A549 (cell line): ENCODE results near the gene CPSF4. TPM values are rescaled to one million over a fixed set of nuclear protein-coding genes. Genes with fewer than 3 reads are reported as not detected.

ENCODE experiments used
- ATAC-seq, 2 experiments: fragments of 200-7000 bp in 1 of 2; fragments of >200 bp in 1 of 2; cut with Nextera tagmentation in 1 of 2; cut with Tn5 transposase in 1 of 2; 3 replicates each; pipeline versions ENCODE4 v1.8.0 to v1.9.1; 2018 to 2020; ENCODE audit warnings: mild to moderate bottlenecking in 1 of 2, moderate library complexity in 1 of 2
- CTCF ChIA-PET: fragments of 300-600 bp; sonication (Branson Sonifier 250); formaldehyde crosslinking; extraction: SDS; loops from one replicate; lab custom pipeline; 2021; ENCODE audit warnings: antibody characterized with exemption, inconsistent platforms; lab: Yijun Ruan, JAX
- POLR2A ChIA-PET: fragments of 350-600 bp; formaldehyde crosslinking; extraction: SDS; loops from one replicate; lab custom pipeline; 2021; ENCODE audit warnings: antibody characterized with exemption, inconsistent platforms; lab: Yijun Ruan, JAX
- DNase-seq, 2 experiments: peaks; one replicate each; pipeline versions ENCODE4 v3.0.0 to v3.0.0-alpha.2; 2011 to 2016; ENCODE audit warnings: low read depth in 1 of 2, low spot score in 1 of 2
- FAIRE-seq: peaks from 2 replicates; lab custom pipeline; 2011; peaks lifted over from hg19 to GRCh38; lab: Jason Lieb, UNC
- H3K27ac ChIP-seq, 2 experiments: fragments of >200 bp; sonication (Bioruptor Twin); formaldehyde crosslinking; 3 replicates each; pipeline ENCODE4 v1.5.1; 2016 to 2017
- H3K4me1 ChIP-seq: fragments of >200 bp; sonication (Bioruptor Twin); formaldehyde crosslinking; 3 replicates; pipeline ENCODE4 v1.6.1; 2016
- H3K4me2 ChIP-seq: fragments of >200 bp; sonication (Bioruptor Twin); formaldehyde crosslinking; 3 replicates; pipeline ENCODE4 v1.6.1; 2016
- H3K4me3 ChIP-seq: fragments of >200 bp; sonication (Bioruptor Twin); formaldehyde crosslinking; 3 replicates; pipeline ENCODE4 v1.5.1; 2016
- H3K9me3 ChIP-seq: fragments of >200 bp; sonication (Bioruptor Twin); formaldehyde crosslinking; 3 replicates; pipeline ENCODE4 v1.6.1; 2016
- BHLHE40 ChIP-seq: IDR thresholded peaks from 2 replicates; pipeline ENCODE4 v1.6.1; 2012; ENCODE audit warnings: low read depth, low read length, inconsistent platforms
- CHD2 ChIP-seq: fragments of 150-350 bp; IDR thresholded peaks from 2 replicates; pipeline ENCODE4 v1.6.1; 2014; ENCODE audit warnings: low read length; ENCODE audit not compliant: partially characterized antibody
- CHD4 ChIP-seq: fragments of 200-600 bp; sonication (generic); IDR thresholded peaks from 2 replicates; pipeline ENCODE4 v1.6.1; 2016; ENCODE audit warnings: antibody characterized with exemption, mild to moderate bottlenecking, borderline replicate concordance
- EHF ChIP-seq: fragments of 250-450 bp; sonication (Bioruptor Pico); IDR thresholded peaks from 2 replicates; pipeline ENCODE4 v1.5.0; 2020; ENCODE audit warnings: mild to moderate bottlenecking
- EP300 ChIP-seq, 2 experiments: fragments of >200 bp; sonication (Bioruptor Twin); formaldehyde crosslinking; IDR thresholded peaks; 2 replicates in 1 of 2; 3 replicates in 1 of 2; pipeline ENCODE4 v1.6.1; 2016 to 2017
- ESRRA ChIP-seq: fragments of 150-350 bp; IDR thresholded peaks from 2 replicates; pipeline ENCODE4 v1.6.1; 2014; ENCODE audit warnings: mild to moderate bottlenecking, low read length, borderline replicate concordance
- FOSL2 ChIP-seq, 2 experiments: fragments of 450-650 bp in 1 of 2; fragments of >200 bp in 1 of 2; sonication (Bioruptor Twin) in 1 of 2; formaldehyde crosslinking; IDR thresholded peaks; 2 replicates each; pipeline versions ENCODE4 v1.5.0 to v1.6.1; 2016 to 2020; ENCODE audit warnings: mild to moderate bottlenecking in 1 of 2, moderate library complexity in 1 of 2
- FOXS1 ChIP-seq: fragments of 250-450 bp; sonication (Bioruptor Pico); IDR thresholded peaks from 2 replicates; pipeline ENCODE4 v1.5.0; 2020; ENCODE audit warnings: mild to moderate bottlenecking, moderate library complexity
- HOXA7 ChIP-seq: fragments of 250-450 bp; sonication (Bioruptor Pico); IDR thresholded peaks from 2 replicates; pipeline ENCODE4 v1.5.0; 2020; ENCODE audit warnings: mild to moderate bottlenecking, moderate library complexity
- HOXB5 ChIP-seq: fragments of 250-450 bp; sonication (Bioruptor Pico); IDR thresholded peaks from 2 replicates; pipeline ENCODE4 v1.5.0; 2020; ENCODE audit warnings: mild to moderate bottlenecking, moderate library complexity
- PHF8 ChIP-seq: fragments of 200-600 bp; sonication (generic); IDR thresholded peaks from 2 replicates; pipeline ENCODE4 v1.6.1; 2016; ENCODE audit warnings: low read depth, mild to moderate bottlenecking, antibody characterized with exemption, moderate library complexity, borderline replicate concordance
- RAD21 ChIP-seq, 2 experiments: fragments of >200 bp in 1 of 2; sonication (Bioruptor Twin) in 1 of 2; formaldehyde crosslinking in 1 of 2; IDR thresholded peaks in 1 of 2; conservative IDR thresholded peaks in 1 of 2; 2 replicates in 1 of 2; 3 replicates in 1 of 2; pipeline ENCODE4 v1.6.1; 2012 to 2018; ENCODE audit warnings: inconsistent platforms in 1 of 2
- RARB ChIP-seq: fragments of 250-450 bp; sonication (Bioruptor Pico); IDR thresholded peaks from 2 replicates; pipeline ENCODE4 v1.8.0; 2021; ENCODE audit warnings: mild to moderate bottlenecking, moderate library complexity
- RCOR1 ChIP-seq: fragments of 150-350 bp; IDR thresholded peaks from 2 replicates; pipeline ENCODE4 v1.6.1; 2014; ENCODE audit warnings: antibody characterized with exemption, low read length, low read depth
- ZC3H11A ChIP-seq: fragments of 450-650 bp; IDR thresholded peaks from 2 replicates; pipeline ENCODE4 v1.6.1; 2014; ENCODE audit warnings: antibody characterized with exemption, mild to moderate bottlenecking
- WGBS: methylation state at CpG from one replicate; pipeline ENCODE4 v1.1.6; 2017; ENCODE audit errors: missing lambda C conversion rate; 5-methylcytosine and 5-hydroxymethylcytosine counted together
- polyA plus RNA-seq, 4 experiments: library from polyadenylated mRNA; depleted of rRNA in 3 of 4; stranded (reverse); fragments of >200 nt; fragmentation: RNase III in 1 of 4; extraction: RNeasy Plus Mini Kit Qiagen cat#74134 plus additional on column Dnase treatment in 1 of 4; gene quantifications; 2 replicates in 3 of 4; 3 replicates in 1 of 4; pipeline ENCODE4 v1.2.3, GENCODE V29; 2011 to 2017
- TF ChIP-seq, protein P1 (sequence below): fragments of >200 bp; sonication (Bioruptor Twin); formaldehyde crosslinking; IDR thresholded peaks from 3 replicates; pipeline ENCODE4 v1.5.1; 2016
- TF ChIP-seq, protein P2 (sequence below): fragments of 200-600 bp; sonication (generic); IDR thresholded peaks from 2 replicates; pipeline ENCODE4 v1.6.1; 2016; ENCODE audit warnings: antibody characterized with exemption, mild to moderate bottlenecking, moderate library complexity

CPSF4 gene
- polyA plus RNA-seq, 2 of the 4 experiments (the other 2 are of a cell fraction), result 28.7 to 35.6 TPM

DNA sequence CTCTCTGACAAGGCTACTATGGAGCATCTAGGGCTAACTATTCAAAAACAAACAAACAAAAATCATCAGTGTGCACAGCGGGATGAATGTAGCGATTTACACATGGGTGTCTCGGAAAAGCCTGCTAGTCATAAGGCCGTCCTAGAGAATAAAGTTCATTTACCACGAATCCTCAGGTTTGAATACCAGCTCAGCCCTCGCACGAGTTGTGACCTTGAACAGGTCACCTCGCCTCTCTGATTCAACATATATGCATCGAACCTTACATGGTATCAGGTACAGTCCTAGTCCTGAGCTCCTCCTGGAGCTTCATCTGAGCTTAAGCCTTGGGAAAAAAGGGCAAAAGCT lies 26.7 kb downstream of the CPSF4 start:
- ATAC-seq (peak; percentile 6 to 22; a peak in 3 of 6 replicates), DNase-seq (no peak), FAIRE-seq (no peak)
- Histone ChIP-seq H3K4me2 (peak overlapping the region; percentile 77), H3K9me3 (no peaks in the 10 kb centered on the region), H3K4me3 (peak overlapping the region; percentile 71), H3K4me1 (peaks cover 7% of the 10 kb centered on the region; the same call in 2 of the 3 replicates), H3K27ac (peak overlapping the region; percentile 85 to 98)
- ChIA-PET CTCF (interaction anchor here (0.7 to 12.6 kb wide), 3 partner anchors 12 to 151 kb away, joined by 3 to 92 read pairs (median 3); partner anchors contain the start of gene ZSCAN25), POLR2A (interaction anchor here (0.8 to 1.1 kb wide), 2 partner anchors 19 to 39 kb away, joined by 3 to 5 read pairs; partner anchors contain the start of gene ZKSCAN5)
- 2% methylated on average over 9 of the region's 9 CpGs for WGBS
- no peak for TF ChIP-seq FOSL2 (IDR thresholded peaks at IDR 0.05)
- no peak for TF ChIP-seq FOSL2 (CRISPR knock-in tag; IDR thresholded peaks at IDR 0.05)
- no peak for TF ChIP-seq RARB (CRISPR knock-in tag)
- no peak for TF ChIP-seq EHF (CRISPR knock-in tag)
- no peak for TF ChIP-seq BHLHE40
- no peak for TF ChIP-seq HOXB5 (CRISPR knock-in tag)
- no peak for TF ChIP-seq FOXS1
- TF ChIP-seq EP300 (IDR thresholded peaks at IDR 0.05), result no peak
- no peak for TF ChIP-seq CHD2
- TF ChIP-seq RCOR1, result no peak
- no peak for TF ChIP-seq RAD21 (conservative IDR thresholded peaks at IDR 0.05 in 1 of 2, IDR thresholded peaks at IDR 0.05 in 1 of 2)
- TF ChIP-seq, protein P1, sequence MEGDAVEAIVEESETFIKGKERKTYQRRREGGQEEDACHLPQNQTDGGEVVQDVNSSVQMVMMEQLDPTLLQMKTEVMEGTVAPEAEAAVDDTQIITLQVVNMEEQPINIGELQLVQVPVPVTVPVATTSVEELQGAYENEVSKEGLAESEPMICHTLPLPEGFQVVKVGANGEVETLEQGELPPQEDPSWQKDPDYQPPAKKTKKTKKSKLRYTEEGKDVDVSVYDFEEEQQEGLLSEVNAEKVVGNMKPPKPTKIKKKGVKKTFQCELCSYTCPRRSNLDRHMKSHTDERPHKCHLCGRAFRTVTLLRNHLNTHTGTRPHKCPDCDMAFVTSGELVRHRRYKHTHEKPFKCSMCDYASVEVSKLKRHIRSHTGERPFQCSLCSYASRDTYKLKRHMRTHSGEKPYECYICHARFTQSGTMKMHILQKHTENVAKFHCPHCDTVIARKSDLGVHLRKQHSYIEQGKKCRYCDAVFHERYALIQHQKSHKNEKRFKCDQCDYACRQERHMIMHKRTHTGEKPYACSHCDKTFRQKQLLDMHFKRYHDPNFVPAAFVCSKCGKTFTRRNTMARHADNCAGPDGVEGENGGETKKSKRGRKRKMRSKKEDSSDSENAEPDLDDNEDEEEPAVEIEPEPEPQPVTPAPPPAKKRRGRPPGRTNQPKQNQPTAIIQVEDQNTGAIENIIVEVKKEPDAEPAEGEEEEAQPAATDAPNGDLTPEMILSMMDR, result no peak
- TF ChIP-seq ESRRA, result no peak
- no peak for TF ChIP-seq CHD4
- TF ChIP-seq, protein P2, sequence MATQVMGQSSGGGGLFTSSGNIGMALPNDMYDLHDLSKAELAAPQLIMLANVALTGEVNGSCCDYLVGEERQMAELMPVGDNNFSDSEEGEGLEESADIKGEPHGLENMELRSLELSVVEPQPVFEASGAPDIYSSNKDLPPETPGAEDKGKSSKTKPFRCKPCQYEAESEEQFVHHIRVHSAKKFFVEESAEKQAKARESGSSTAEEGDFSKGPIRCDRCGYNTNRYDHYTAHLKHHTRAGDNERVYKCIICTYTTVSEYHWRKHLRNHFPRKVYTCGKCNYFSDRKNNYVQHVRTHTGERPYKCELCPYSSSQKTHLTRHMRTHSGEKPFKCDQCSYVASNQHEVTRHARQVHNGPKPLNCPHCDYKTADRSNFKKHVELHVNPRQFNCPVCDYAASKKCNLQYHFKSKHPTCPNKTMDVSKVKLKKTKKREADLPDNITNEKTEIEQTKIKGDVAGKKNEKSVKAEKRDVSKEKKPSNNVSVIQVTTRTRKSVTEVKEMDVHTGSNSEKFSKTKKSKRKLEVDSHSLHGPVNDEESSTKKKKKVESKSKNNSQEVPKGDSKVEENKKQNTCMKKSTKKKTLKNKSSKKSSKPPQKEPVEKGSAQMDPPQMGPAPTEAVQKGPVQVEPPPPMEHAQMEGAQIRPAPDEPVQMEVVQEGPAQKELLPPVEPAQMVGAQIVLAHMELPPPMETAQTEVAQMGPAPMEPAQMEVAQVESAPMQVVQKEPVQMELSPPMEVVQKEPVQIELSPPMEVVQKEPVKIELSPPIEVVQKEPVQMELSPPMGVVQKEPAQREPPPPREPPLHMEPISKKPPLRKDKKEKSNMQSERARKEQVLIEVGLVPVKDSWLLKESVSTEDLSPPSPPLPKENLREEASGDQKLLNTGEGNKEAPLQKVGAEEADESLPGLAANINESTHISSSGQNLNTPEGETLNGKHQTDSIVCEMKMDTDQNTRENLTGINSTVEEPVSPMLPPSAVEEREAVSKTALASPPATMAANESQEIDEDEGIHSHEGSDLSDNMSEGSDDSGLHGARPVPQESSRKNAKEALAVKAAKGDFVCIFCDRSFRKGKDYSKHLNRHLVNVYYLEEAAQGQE, result no peak
- no peak for TF ChIP-seq PHF8
- no peak for TF ChIP-seq ZC3H11A

DNA sequence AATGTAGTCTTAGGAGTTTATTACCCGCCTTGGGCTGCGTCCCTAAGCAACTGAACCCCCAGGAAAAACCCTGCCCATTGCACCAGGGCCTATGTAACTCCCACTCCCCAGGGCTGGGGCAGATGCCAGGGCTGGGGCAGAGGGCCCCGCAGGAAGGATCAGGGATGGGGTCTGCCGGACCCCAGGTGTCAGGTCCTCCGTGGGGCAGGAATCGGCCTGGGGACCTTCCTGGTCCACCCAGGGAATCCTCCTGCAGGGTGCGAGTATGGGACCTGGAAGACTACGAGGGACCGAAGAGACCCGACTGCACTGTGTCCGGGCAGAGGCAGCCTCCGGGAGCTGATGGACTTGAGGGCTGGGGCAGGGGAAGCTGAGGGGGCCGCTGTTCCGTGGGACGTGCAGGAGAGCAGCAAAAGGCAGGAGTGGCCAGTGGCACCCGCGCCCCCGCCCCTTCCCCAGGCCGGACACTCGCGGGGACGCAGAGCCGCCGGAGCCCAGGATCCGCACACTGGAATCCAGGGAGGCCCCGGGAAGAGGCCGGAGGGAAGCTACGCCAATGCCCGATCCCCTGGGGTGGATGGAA lies 29.7 kb downstream of the CPSF4 start:
- ATAC-seq, result no peak
- FAIRE-seq, result no peak
- H3K9me3 ChIP-seq, result no peaks in the 10 kb centered on the region
- ChIA-PET CTCF (interaction anchor here (1.1 kb wide), 1 partner anchor 112 kb away, joined by 3 read pairs; no protein-coding TSS in a partner anchor), POLR2A (no interaction called here)
- 96% methylated on average over 24 of the region's 29 CpGs for WGBS
- DNase-seq, result no peak
- H3K4me2 ChIP-seq, result no peak overlapping the region
- no peak for TF ChIP-seq HOXA7 (CRISPR knock-in tag)
- H3K4me1 ChIP-seq, result peaks cover 11% of the 10 kb centered on the region; the same call in 2 of the 3 replicates
- H3K4me3 ChIP-seq, result no peak overlapping the region
- no peak overlapping the region for H3K27ac ChIP-seq
